CD4-positive, alpha-beta T cell treated with Interleukin-4 for 1 hour (primary cell): ENCODE data around the gene GALNT17.
"Not testable (repeated sequence)": the region's sequence is repeated elsewhere in the genome, so short reads cannot be mapped to it uniquely, and the experiment has no call there.

Experiments
- DNase-seq, 2 donors: peaks; one replicate each; pipeline ENCODE4 v3.0.0-alpha.2; 2020 to 2022

The GALNT17 gene

GRCh38 chr7:71705901-71706596, 574.1 kb downstream of the GALNT17 start:
- no peak for DNase-seq

GRCh38 chr7:71706597-71706975, 574.6 kb downstream of the GALNT17 start:
- DNase-seq: no peak

- DNase-seq: no peak
Measured at GRCh38 chr7:71707041-71707440, 575.1 kb downstream of the GALNT17 start.

GRCh38 chr7:71708710-71709109, 576.8 kb downstream of the GALNT17 start:
- DNase-seq: no peak

- DNase-seq: no peak
Measured at GRCh38 chr7:71710442-71710841, 578.5 kb downstream of the GALNT17 start.

- DNase-seq: no peak
Measured at GRCh38 chr7:71712653-71713180, 580.8 kb downstream of the GALNT17 start.

GRCh38 chr7:71716690-71717089, 584.7 kb downstream of the GALNT17 start:
- DNase-seq: no peak

GRCh38 chr7:71718563-71718962, 586.6 kb downstream of the GALNT17 start:
- DNase-seq: no peak

- no peak for DNase-seq
Measured at GRCh38 chr7:71721742-71722141, 589.8 kb downstream of the GALNT17 start.

- DNase-seq: no peak
Measured at GRCh38 chr7:71723859-71724258, 591.9 kb downstream of the GALNT17 start.

GRCh38 chr7:71727347-71727746, 595.4 kb downstream of the GALNT17 start:
- DNase-seq: no peak

GRCh38 chr7:71731740-71732139, 599.8 kb downstream of the GALNT17 start:
- no peak for DNase-seq

GRCh38 chr7:71733107-71733870, 601.3 kb downstream of the GALNT17 start:
- peak; percentile 29 to 36 for DNase-seq

- DNase-seq: peak; percentile 20 to 24
Measured at GRCh38 chr7:71735961-71736556, 604.1 kb downstream of the GALNT17 start.

- DNase-seq: not testable (repeated sequence)
Measured at GRCh38 chr7:71737931-71738540, 606.1 kb downstream of the GALNT17 start.

GRCh38 chr7:71739520-71740173, 607.7 kb downstream of the GALNT17 start:
- DNase-seq: no peak

- DNase-seq: no peak
Measured at GRCh38 chr7:71740174-71740560, 608.2 kb downstream of the GALNT17 start.

GRCh38 chr7:71746006-71746405, 614.1 kb downstream of the GALNT17 start:
- no peak for DNase-seq

- DNase-seq: no peak
Measured at GRCh38 chr7:71750290-71750689, 618.3 kb downstream of the GALNT17 start.

GRCh38 chr7:71752171-71752935, 620.4 kb downstream of the GALNT17 start:
- DNase-seq: no peak

GRCh38 chr7:71753236-71753635, 621.3 kb downstream of the GALNT17 start:
- DNase-seq: no peak
